MCF 10A (cell line): ENCODE measurements around the gene ZIC1. TPM values are rescaled to one million over a fixed set of nuclear protein-coding genes. Genes with fewer than 3 reads are reported as not detected.

Experiments
- Bru-seq: library from RNA; stranded (reverse); fragments of 400-500 nt; gene quantifications from one replicate; lab custom pipeline; 2021; lab: Mats Ljungman, UMichigan
- BruChase-seq, 2 experiments: library from RNA; stranded (reverse); fragments of 400-500 nt; gene quantifications; one replicate each; lab custom pipeline; 2021; lab: Mats Ljungman, UMichigan
- BruUV-seq: library from RNA; stranded (reverse); fragments of 400-500 nt; replicated peaks from 2 replicates; lab custom pipeline; 2021; lab: Mats Ljungman, UMichigan
- CTCF ChIA-PET: fragments of 300-600 bp; sonication (Branson Sonifier 250); formaldehyde crosslinking; extraction: SDS; loops from one replicate; lab custom pipeline; 2021; ENCODE audit warnings: antibody characterized with exemption, inconsistent platforms; lab: Yijun Ruan, JAX
- POLR2A ChIA-PET: fragments of 300-600, 350-650 bp; sonication (Branson Sonifier 250); formaldehyde crosslinking; extraction: SDS; loops from one replicate; lab custom pipeline; 2020; ENCODE audit warnings: antibody characterized with exemption, inconsistent platforms; lab: Yijun Ruan, JAX
- DNase-seq: peaks from one replicate; pipeline ENCODE4 v3.0.0-alpha.2; 2018; ENCODE audit not compliant: unreplicated experiment
- H3K27ac Mint-ChIP-seq: one replicate; pipeline ENCODE4 v1.8.0; 2022; ENCODE audit warnings: mild to moderate bottlenecking, low read depth, mixed read lengths; ENCODE audit not compliant: unreplicated experiment
- H3K27me3 Mint-ChIP-seq: one replicate; pipeline ENCODE4 v1.8.0; 2022; ENCODE audit warnings: mixed read lengths; ENCODE audit not compliant: insufficient read depth, unreplicated experiment
- H3K36me3 Mint-ChIP-seq: one replicate; pipeline ENCODE4 v1.8.0; 2022; ENCODE audit warnings: mild to moderate bottlenecking, moderate library complexity, mixed read lengths; ENCODE audit not compliant: insufficient read depth, unreplicated experiment
- H3K4me1 Mint-ChIP-seq: one replicate; pipeline ENCODE4 v1.8.0; 2022; ENCODE audit warnings: mixed read lengths; ENCODE audit not compliant: insufficient read depth, unreplicated experiment
- H3K4me3 Mint-ChIP-seq: one replicate; pipeline ENCODE4 v1.8.0; 2022; ENCODE audit warnings: mild to moderate bottlenecking, moderate library complexity, mixed read lengths; ENCODE audit not compliant: unreplicated experiment
- H3K9me3 Mint-ChIP-seq: one replicate; pipeline ENCODE4 v1.8.0; 2022; ENCODE audit warnings: mixed read lengths; ENCODE audit not compliant: unreplicated experiment
- CTCF ChIP-seq: fragments of 200-600 bp; IDR thresholded peaks from one replicate; pipeline ENCODE4 v1.8.0; 2022; ENCODE audit warnings: antibody characterized with exemption, mild to moderate bottlenecking; ENCODE audit not compliant: unreplicated experiment
- intact Hi-C: fragments of 100-400 bp; cut with micrococcal nuclease; formaldehyde crosslinking; loops from 2 replicates; pipeline ENCODE4 v1.14.1; 2022
- long read RNA-seq: library from polyadenylated mRNA; stranded (forward); transcript quantifications from one replicate; pipeline ENCODE4 v2.0.0, GENCODE V29; 2022
- total RNA-seq: library from RNA; stranded (reverse); gene quantifications from 2 replicates; pipeline ENCODE4 v1.2.3, GENCODE V29; 2022

The ZIC1 gene
- total RNA-seq, result not detected in 2 replicates
- Bru-seq, nascent RNA, result not detected
- not detected for BruChase-seq, experiment 1, labeled RNA remaining after a 6-hour chase
- BruChase-seq, experiment 2, labeled RNA remaining after a 2-hour chase, result not detected
- long read RNA-seq, result 0 reads

GRCh38 chr3:147409143-147410115 is at the start of gene ZIC1:
Gene ZIC1 (plus strand): TSS chr3:147409365. CDS start chr3:147410113, 748 bp downstream.
- Mint-ChIP-seq H3K4me1 (no peaks in the 10 kb centered on the region), H3K9me3 (peaks cover 22% of the 10 kb centered on the region), H3K27ac (no peak within 1 kb of the TSS), H3K27me3 (peaks cover 52% of the 10 kb centered on the region), H3K4me3 (no peak within 1 kb of the TSS), H3K36me3 (no peaks in the 10 kb centered on the region)
- DNase-seq, result no peak
- CTCF ChIA-PET, result no interaction called here
- no peak for TF ChIP-seq CTCF
- POLR2A ChIA-PET, result no interaction called here
- intact Hi-C loops, result no loop called here
- no TSS peak for BruUV-seq

GRCh38 chr3:147360051-147360439 is 49.1 kb upstream of the ZIC1 start:
- no peaks in the 10 kb centered on the region for H3K36me3 Mint-ChIP-seq
- intact Hi-C loops, result loop anchor here (5.0 to 10.0 kb wide), 2 partner anchors 255 to 717 kb away; no protein-coding TSS in a partner anchor
- CTCF ChIA-PET, result interaction anchor here (2.4 kb wide), 2 partner anchors 11 to 18 kb away, joined by 8 to 9 read pairs; no protein-coding TSS in a partner anchor
- no peak overlapping the region for H3K27ac Mint-ChIP-seq
- no peaks in the 10 kb centered on the region for H3K9me3 Mint-ChIP-seq
- no TSS peak for BruUV-seq
- no peak for DNase-seq
- TF ChIP-seq CTCF, result no peak
- H3K4me1 Mint-ChIP-seq, result no peaks in the 10 kb centered on the region
- POLR2A ChIA-PET, result no interaction called here
- no peak overlapping the region for H3K4me3 Mint-ChIP-seq
- peaks cover 87% of the 10 kb centered on the region for H3K27me3 Mint-ChIP-seq

GRCh38 chr3:147360646-147361453 is 48.3 kb upstream of the ZIC1 start:
- H3K27ac Mint-ChIP-seq, result no peak overlapping the region
- H3K9me3 Mint-ChIP-seq, result no peaks in the 10 kb centered on the region
- no peak overlapping the region for H3K4me3 Mint-ChIP-seq
- intact Hi-C loops, result loop anchor here (5.0 to 10.0 kb wide), 2 partner anchors 254 to 716 kb away; no protein-coding TSS in a partner anchor
- H3K4me1 Mint-ChIP-seq, result no peaks in the 10 kb centered on the region
- no TSS peak for BruUV-seq
- no peak for TF ChIP-seq CTCF
- peaks cover 87% of the 10 kb centered on the region for H3K27me3 Mint-ChIP-seq
- no peaks in the 10 kb centered on the region for H3K36me3 Mint-ChIP-seq
- ChIA-PET CTCF (interaction anchor here (0.5 to 2.4 kb wide), 6 partner anchors 11 to 1007 kb away, joined by 3 to 9 read pairs (median 4); no protein-coding TSS in a partner anchor), POLR2A (interaction anchor here (0.8 kb wide), 1 partner anchor 12 kb away, joined by 4 read pairs; no protein-coding TSS in a partner anchor)
- no peak for DNase-seq
